Stimulated activated CD4-positive, alpha-beta T cell treated with anti-CD3 and anti-CD28 coated beads, Interleukin-12 subunit alpha, Interleukin-12 subunit beta, amount 100 ng/mL, for 4 hours (primary cell): Measurements from ENCODE around the gene TNPO1.
A peak's percentile ranks its signal among the peaks of the same experiment; 100 is the strongest.

Experiments used
- DNase-seq: peaks from one replicate; pipeline ENCODE4 v3.0.0-alpha.2; 2020

The TNPO1 gene

DNA sequence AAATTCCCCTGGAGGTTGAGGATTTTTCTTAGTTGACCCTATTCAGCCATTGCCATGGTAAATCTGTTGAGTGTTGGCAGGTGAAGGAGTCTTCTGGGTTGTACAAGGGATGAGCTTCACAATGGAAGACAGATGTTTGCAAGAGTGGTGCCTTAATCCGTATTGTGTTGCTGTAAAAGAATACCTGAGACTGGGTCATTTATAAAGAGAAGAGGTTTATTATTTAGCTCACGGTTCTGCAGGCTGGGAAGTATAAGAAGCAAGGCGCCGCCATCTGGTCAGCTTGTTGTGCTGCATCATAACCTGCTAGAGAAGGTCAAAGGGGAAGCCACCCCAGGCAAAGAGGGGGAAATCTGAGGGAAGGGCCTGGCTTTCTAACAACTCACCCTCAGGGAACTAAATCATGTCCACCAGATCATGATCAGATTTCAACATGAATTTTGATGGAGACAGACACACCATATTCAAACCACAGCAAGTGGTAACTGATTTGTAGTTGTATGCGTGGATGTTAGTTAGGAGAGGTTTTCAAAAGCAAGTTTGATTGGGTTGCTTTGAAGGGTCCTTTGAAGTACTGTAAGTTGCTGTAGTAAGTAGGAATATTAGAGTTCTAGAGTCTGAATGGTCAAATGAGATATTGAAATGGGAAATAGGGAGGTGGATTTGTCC is 2.5 kb downstream of the TNPO1 start:
- peak; percentile 35 for DNase-seq

DNA sequence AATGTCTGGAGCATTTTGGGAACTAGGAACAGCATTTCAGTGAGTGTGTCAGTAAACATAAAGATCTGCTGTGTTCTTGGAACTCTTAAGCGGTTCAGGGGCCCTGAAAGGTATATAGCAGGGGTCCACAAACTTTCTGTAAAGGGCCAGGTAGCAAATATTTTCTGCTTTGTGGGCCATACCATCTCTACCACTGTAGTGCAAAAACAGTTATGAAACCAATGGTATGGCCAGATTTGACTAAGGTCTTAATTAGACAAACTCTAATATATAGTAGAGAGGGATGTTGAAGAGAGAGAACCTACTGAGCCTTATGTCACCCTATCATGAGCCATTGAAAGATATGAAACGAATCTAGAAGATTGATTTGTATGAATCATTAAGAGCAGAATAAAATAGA is 5.3 kb downstream of the TNPO1 start:
- no peak for DNase-seq

DNA sequence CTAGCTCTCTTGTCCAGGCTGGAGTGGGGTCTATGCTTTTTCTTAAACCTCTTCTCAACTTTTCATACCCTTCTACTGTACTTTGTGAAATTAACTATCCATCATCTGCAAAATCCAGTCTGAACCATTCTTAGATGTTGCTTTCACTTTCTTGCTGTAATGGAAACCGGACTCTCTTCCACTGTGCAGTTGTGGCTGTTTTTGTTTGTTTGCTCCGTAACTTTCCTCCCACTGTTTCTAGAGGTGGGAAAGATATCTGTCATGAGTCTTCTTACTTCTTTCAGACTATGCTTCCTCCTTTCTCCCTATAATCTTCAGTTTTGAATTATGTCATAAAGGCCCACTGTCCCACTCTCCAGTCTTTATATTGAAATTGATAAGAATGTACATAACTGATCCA is 6.5 kb downstream of the TNPO1 start:
- DNase-seq = no peak

DNA sequence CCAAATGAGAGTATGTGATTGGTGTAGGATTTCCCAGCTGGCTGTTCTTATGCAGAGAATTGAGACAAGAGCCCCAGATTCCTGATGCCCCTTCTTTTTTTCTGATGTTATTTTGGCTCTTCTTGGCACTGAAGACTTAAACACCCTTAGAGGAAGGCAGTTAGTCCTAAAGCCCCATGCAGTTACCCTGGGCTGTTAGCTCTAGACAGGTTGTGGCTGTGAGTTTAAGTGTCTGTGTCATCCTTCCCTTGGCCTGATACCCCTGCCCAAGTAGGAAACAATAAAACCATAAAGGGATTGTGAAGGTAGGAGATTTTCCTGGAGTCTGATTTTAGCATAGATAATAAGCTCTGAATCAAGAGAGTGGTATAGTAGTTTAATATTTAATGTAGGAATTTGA is 13.2 kb downstream of the TNPO1 start:
- no peak for DNase-seq

DNA sequence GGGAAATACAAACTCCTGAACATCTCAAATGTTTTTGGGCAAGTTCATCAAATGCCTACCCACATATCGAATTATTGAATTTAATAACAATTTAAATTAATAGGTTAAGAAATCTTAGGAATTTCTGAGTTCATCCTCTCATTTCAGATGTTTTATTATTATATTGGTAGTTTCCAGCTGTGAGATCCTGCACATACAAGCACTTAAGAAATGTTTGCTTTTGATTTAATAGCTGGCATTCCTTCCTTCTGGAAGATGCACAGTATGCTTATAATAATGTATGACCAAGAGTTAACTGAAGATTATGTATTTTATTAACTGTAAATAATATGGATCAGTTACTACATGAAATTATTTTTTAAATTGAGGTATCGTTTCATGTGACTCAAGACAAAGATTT is 13.9 kb downstream of the TNPO1 start:
- DNase-seq = no peak

DNA sequence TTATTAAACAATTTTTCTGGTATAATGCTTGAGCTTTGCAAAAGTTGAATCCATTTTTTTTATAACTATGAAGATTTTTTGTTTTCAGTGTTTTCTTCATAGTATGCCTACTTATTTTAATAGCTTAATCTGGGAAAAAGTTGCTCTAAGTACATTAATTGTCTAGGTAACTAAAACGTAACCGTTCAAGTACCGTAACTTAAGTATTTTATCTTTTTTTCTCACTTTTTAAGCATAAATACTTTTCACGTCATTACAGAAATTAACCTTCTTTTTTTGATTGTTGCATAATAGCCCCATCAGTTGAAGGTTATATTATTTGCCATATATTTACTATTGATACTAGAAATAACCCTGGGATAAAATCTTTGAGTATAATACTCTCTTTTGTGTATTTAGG is 15.2 kb downstream of the TNPO1 start:
- DNase-seq = no peak

DNA sequence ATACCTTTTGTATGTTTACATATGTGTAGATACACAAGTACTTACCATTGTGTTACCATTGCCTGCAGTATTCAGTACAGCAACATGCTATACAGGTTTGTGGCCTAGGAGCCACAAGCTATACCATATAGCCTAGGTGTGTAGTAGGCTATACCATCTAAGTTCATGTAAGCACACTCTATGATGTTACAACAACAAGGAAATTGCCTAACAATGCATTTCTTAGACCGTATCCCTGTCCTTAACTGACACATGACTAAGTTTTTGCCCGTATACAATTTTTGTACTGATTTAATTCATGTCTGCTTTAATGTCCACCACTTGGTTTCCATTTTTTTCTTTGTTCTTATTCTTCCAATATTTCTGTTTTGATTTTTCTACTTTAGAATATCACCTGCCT is 18.5 kb downstream of the TNPO1 start:
- DNase-seq = no peak

DNA sequence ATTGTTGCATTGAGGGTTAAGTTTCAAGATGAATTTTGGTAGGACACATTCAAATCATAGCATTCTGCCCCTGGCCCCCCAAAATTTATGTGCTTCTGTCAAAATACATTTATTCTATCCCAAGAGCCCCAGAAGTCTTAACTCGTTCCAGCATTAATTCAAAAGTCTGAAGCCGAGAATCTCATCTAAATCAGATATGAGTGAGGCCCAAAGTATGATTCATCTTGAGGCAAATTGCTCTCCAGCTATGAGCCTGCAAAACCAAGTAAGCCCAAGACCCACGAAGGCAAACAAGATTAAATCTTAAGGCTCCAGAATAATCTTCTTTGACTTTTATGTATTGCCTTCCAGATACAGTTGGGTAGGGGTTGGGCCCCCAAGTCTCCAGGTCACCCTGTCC is 19.2 kb downstream of the TNPO1 start:
- DNase-seq = no peak

DNA sequence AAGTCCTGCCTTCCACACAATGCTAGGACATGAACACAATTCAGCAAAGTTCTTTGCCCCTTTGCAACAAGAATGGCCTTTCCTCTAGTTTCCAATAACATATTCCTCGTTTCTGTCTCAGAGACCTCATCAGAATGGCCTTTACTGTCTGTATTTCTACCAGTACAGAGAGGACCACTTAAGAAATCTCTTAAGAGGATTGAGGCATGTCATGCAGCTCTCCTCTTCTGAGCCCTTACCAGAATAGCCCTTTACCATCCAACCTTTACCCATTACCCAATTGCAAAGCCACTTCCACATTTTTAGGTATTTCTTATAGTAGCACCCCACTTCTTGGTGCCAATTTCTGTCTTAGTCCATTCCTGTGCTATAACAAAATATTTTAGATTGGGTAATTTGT is 20.3 kb downstream of the TNPO1 start:
- DNase-seq = no peak

DNA sequence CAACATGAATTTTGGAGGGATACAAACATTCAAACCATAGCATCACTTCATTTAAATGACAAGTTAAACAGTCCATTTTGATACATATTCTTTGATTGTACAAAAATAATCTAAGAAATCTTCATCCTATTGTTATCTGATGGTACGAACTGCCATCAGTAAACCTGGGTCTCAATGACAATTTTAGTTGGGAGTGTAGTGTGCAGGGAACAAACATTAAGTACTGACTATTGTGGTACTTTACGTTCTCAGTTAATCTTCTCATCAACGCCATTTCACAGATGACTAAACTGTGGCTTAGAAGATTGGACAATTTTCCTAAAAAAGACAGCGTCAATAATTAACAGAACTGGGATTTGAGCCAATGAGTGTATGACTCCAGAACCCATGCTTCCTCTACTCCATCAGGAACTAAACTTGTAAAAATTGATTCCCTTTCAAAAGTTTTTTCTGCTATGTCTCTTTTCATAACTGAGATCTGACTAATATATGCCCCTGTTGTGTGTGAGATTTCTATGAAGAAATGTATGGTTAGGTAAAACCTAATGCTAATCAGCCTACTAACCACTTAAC is 21.1 kb downstream of the TNPO1 start:
- no peak for DNase-seq

DNA sequence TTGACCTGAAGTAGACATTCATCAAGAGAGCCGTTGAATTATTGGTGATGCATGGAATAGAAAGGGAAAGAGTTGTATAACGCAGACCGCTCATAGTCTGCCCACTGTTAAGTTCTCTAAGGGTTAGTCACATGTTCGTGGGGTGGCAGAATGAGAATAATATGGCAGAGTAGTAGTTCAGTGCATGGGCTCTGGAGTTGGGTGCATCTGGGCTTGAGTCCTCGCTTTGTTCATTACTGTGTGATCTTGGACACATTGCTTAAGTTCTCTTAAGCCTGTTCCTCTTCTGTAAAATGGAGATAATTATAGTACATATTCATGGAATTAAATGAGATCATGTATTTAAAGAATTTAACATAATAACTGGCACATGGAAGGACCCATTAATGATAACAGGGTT is 23.6 kb downstream of the TNPO1 start:
- no peak for DNase-seq

DNA sequence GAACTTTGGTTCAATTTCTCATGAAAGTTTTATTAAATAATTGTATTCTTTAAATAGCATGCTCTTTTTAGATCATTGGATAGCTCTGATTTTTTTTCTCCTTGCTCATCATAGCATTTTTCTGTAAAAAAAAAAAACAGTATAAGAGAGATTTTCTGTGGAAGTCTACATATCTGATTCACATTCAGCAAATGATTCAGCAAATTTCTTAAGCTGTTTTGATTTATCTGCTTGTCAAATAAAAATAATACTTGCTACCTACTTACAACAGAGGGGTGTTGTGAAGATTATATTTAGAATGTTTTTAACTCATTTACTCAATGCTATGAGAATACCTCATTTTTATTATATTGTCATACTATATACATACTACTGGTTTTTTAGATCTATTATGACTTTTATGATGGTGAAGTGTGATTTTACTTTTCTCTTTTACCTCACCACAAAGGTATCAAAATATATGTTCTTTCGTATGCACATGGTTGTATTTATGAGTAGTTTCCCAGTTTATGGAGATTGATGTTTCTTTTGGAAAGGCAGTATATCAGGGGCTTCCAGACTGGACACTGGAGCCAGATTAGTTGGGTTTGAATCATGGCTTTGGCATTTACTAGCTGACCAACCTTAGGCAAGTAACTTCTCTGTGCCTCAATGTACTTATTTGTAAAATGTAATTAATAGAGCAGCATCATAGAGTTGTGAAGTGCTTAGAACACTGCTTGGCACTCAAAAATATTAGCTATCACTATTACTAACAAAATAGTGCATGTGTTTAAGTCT is 25.5 kb downstream of the TNPO1 start:
- no peak for DNase-seq

DNA sequence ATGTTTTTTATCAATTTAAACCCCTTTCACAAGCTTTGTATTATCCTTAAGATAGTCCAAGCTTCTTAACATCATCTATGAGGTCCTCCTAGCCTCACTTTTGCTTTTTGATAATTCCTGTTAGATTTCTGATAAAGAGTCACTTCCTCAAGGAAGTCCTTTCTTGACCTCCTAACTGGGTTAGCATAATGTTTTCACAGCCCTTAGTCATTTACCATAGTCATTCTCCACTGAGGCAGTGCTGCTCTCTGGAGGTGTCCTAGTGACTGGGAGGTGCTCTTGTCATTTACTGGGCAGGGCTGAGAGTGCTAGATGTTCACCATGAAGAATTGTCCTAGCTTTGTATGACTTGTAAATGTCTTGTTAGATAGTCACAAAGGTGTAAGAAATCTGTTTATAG is 26.4 kb downstream of the TNPO1 start:
- no peak for DNase-seq

DNA sequence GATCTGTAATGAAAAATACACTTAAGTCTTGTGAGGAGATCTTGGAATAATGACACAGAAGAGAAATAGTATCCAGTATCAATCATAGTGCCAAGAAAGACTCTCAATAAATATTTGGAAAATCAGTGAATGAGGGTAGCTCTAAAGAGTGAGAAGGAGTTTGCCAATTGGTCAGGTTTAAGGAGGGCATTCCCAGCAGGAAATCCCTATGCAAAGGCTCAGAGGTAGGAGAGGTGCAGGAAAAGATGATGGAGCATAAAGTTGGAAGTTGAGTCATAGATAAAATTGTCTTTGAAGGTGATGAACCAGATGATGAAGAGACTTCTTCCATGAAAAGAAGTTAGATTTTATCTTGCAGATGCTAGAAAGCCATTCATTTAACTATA is 27.8 kb downstream of the TNPO1 start:
- no peak for DNase-seq

DNA sequence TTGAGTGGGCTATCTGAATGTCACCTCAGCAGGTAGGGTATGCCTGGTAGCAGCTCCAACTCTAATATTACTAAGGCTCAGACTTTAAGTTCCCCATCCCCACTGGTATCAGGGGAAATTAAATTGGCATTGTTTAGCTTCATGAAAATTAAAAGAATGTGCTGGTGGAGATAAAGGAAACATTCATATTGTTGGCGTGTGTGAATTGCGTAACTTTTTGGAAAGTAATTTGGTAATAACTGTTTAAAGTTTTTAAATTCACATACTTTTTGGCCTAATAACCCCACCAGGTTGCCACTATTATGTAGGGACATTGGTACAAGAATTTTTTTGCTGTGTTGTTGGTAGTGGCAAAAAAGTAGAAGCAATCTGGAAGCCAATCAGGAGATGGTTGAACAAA is 29.4 kb downstream of the TNPO1 start:
- no peak for DNase-seq

DNA sequence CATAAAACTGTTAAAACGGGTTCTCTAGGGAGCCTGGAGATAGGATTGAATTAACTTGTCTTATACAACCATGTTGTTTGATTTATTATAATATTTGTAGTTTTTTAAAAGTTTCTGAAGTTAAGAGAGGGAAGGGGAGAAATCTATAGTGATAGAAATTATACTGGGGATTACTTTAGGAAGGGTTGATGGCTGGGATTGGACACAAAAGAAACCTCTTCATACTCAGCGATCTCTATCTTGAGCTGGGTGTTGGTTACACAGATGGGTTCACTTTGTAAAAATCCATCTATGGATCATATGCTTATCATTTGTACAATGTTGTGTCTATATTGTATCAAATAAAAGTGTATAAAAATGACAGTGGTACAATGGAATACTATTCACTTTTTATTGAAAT is 30.0 kb downstream of the TNPO1 start:
- DNase-seq = no peak

DNA sequence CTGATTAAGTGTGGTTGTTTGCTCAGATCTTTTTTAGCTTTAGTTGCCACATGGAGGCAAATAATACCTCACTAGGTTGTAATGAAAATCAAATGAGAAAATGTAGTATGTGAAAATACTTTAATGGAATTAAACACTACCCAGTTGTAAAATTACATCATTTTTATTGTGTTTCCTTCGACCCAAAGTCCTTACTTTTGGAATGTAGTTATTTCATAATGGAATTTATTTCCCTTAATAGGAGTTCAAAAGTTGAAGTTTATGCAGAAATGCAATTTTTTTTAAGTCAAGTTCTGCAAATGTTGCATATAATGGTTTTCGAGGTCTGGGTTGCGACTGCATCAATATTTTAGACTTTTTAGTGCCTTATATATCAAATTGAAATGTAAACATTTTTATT is 31.0 kb downstream of the TNPO1 start:
- DNase-seq = no peak

DNA sequence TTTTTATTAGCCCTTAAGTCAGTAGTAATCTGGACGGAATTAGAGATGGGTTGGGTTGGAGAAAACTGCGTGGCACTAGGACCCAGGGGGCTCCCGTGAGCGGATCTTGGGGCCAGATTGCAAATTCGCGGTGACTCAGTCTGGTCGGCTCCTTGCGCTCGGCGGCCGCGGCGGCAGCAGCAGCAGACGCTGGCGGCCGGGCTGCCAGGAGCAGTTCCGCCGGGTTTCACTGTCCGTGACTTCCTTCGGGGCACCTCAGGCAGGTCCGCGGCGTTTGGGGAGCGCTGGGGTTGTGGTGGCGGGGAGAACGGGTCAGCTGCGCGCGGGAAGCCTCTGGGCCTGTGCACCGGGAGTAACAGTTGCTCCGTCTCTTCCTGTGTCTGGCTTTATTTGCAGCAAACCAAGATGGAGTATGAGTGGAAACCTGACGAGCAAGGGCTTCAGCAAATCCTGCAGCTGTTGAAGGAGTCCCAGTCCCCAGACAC is 31.6 kb downstream of the TNPO1 start:
- DNase-seq = peak; percentile 79

DNA sequence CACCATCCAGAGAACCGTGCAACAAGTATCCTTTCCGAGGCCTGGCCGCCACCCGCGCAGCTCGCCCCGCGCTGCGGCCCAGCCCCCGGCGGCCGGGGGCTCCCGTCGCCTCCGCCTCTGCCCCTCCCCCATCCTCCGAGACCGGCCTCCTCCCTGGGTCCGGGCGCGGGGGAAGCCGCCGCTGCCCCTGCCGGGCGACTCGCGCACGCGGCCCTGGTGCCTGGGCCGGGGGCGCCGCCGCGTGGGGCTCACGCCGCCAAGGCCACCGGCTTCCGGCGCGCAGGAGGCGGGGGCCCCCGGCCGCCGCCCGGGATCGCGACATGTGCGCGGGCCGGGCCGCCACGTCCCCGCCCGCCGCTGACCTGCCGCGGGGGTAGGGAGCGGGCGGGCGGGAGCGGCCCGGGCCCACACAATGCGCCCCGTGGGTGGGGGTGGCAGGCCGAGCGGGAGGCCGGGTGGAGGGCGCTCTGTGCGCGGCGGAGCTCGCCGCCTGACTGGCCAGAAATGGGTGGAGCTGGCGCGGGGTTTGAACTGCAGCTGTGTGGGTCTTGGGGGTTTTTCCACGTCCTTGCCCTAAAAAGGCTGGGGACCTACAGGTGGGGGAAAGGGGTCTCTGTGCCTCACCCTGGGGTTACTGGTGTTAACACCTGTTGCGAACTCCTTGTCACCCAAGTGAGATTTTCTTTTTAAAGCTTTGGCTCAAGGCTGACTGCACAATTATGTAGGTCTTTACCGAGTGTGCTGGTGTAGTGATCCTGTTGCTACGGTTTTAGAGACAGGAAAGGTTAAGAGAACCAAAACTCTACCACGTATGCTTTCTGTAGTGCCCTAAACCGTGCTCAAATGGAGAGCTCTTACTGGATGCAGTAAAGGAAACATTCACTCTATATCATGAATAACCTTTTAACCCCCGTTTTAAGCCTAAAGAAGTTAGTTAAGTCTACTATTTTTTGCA is 32.3 kb downstream of the TNPO1 start:
- DNase-seq = peak; percentile 53

DNA sequence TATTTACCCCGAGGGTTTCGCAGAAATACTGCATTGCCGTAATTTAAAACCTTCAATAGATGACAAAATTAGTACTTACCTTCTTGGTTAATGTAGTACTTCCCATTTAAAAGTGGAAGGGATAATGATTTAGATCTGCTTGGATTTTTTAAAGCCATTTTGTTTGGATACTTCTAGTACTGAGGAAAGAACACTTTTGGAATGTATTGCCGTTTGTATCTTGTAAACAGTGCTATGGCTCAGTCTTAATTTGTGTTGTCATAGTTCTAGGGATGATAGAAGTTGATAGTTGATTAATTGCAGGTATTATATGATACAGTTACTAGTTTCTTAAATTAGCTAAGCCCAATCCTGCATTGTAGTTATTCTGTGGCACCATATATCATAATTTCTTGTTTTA is 33.1 kb downstream of the TNPO1 start:
- DNase-seq = no peak

DNA sequence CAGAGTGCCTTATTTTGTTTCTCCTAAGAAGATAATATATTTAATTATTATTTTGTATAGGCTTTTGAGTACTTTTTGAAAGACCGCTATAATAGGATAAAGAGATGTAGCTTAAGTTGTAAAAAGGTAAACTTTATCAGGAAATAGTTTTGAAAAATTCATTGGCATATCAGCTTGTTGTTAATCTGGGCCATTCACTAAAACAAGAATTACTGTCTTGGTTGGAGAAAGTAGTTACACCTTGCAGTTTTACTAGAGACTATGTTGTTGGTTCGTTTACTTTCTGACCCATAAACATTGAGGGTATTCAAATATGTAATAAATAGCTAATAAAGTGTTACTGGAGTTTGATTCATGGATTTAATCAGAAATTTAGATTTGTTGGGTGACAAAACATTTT is 33.7 kb downstream of the TNPO1 start:
- no peak for DNase-seq

DNA sequence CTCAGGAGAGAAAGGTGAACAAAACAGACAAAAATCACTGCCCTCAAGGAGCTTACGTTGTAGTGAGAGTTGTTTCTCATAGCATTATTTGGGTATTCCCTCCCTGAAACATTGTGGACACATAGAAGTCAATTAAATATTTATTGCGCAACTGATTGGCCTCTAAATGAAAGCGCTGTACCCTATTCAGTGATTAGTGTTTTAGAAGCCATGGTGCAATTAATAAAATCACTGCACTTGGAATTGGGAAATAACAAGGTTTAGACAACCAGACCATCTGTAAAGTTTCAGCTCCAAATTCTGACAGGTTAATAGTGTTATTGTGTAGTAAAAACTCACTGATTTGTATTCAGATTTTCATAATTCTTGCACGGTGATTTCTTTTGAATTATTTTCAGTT is 35.9 kb downstream of the TNPO1 start:
- no peak for DNase-seq

DNA sequence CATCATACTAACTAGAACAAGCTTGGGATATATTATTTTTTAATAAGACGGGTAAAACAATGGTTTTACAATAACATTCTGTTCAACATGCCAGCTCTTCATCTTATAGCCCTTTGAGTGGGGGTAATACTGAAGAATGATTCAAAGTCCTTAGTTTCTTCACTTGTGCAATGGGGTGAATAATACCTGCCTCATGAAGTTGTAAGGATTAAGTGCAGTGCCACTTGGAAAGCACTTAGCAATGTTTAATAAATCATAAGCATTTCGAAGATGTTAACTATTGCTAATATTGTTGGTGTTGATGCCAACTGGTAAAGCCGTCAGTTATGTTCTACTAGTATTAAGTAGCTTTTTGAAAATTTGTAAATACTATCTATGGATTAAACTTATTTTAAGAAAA is 38.0 kb downstream of the TNPO1 start:
- DNase-seq = no peak
